Measurements from ENCODE around the gene NRL. TPM values are rescaled to one million over a fixed set of nuclear protein-coding genes. Genes with fewer than 3 reads are reported as not detected.

NRL gene
- total and polyA plus RNA-seq, 9 of the 15 experiments (the other 6 are each of a cell fraction or from before 2014, with no cell fraction given), result 0.07 to 2.7 (median 1.4) TPM; not detected in 1

DNA sequence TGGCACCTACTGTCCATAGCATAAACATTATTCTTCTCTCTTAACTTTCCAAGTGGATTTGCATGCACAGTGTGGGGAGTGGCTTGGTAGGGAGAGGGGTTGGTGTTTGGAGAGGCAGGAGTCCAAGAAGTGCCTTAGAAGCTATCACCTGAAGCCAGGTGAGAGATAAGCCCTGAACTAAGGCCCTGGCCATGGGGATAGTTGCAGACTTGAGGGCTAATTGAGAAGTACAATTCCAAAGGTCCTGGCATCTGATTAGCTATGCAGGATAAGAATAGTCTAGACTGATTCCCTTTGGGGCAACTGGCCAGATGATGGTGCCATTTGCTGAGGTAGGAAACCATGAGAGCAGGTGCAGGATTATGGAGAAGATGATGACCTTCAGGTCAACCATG lies 22.6 kb downstream of the NRL start:
- 0 out of 2 replicates have a peak, but pooled peaks cover 2% of the 10 kb centered on the region for H4K20me1 ChIP-seq (replicated peaks; ENCODE audit: control insufficient read depth, insufficient read depth, low read length)
- DNase-seq (ENCODE audit: extremely low read depth in 1 of 4, low spot score in 3 of 4) (no peak), ATAC-seq (no peak), FAIRE-seq (no peak)
- TF ChIP-seq ZNF76 (CRISPR knock-in tag; IDR thresholded peaks at IDR 0.05; ENCODE audit: borderline replicate concordance) (no peak), RBM39 (optimal IDR thresholded peaks at IDR 0.05; ENCODE audit: low read depth, low read length) (no peak), NEUROD1 (IDR thresholded peaks at IDR 0.05; ENCODE audit: borderline replicate concordance, low read depth, low read length, partially characterized antibody) (no peak), CXXC5 (CRISPR knock-in tag; IDR thresholded peaks at IDR 0.05) (no peak)
- TF ChIP-seq, protein P1, sequence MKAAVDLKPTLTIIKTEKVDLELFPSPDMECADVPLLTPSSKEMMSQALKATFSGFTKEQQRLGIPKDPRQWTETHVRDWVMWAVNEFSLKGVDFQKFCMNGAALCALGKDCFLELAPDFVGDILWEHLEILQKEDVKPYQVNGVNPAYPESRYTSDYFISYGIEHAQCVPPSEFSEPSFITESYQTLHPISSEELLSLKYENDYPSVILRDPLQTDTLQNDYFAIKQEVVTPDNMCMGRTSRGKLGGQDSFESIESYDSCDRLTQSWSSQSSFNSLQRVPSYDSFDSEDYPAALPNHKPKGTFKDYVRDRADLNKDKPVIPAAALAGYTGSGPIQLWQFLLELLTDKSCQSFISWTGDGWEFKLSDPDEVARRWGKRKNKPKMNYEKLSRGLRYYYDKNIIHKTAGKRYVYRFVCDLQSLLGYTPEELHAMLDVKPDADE (conservative IDR thresholded peaks at IDR 0.05; ENCODE audit: control insufficient read depth, low read depth, low read length), result no peak
- in situ Hi-C loops (cut with MboI), result loop anchor here (5.0 kb wide), 1 partner anchor 35 kb away; no protein-coding TSS in a partner anchor
- H3K4me3 ChIP-seq, result no peak overlapping the region
- no peaks in the 10 kb centered on the region for H3K27me3 ChIP-seq (ENCODE audit: control insufficient read depth in 2 of 2, insufficient read depth in 2 of 2, low read length in 2 of 2)
- H3K4me1 ChIP-seq (replicated peaks in 1 of 2; ENCODE audit: control insufficient read depth in 2 of 2, insufficient read depth in 2 of 2, low read length in 2 of 2), result peaks cover 20 to 22% of the 10 kb centered on the region in 2 experiments; a peak in 4 of 5 replicates
- CTCF ChIA-PET (ENCODE audit: low intra/inter-chr PET ratio), result no interaction called here
- intact Hi-C loops (cut with micrococcal nuclease), result loop anchor here (10.0 kb wide), 2 partner anchors 53 to 77 kb away; partner anchors contain the start of genes EMC9, PSME2 and RNF31
- no peaks in the 10 kb centered on the region for H3K9me1 ChIP-seq (ENCODE audit: control insufficient read depth, insufficient read depth, low read length)
- no peak overlapping the region for H3K9ac ChIP-seq (ENCODE audit: insufficient read depth in 1 of 2, low read depth in 2 of 2, low read length in 2 of 2)
- H2AFZ ChIP-seq (ENCODE audit: low read depth, low read length), result no peak overlapping the region
- H3K9me3 ChIP-seq (replicated peaks; ENCODE audit: control insufficient read depth, insufficient read depth, low read depth, low read length), result no peaks in the 10 kb centered on the region
- no TSS peak for BruUV-seq (replicated peaks)
- no peak overlapping the region for H3K27ac ChIP-seq (ENCODE audit: extremely low read depth, low read depth, low read length)
- no peak overlapping the region for H3K4me2 ChIP-seq (ENCODE audit: insufficient read depth, low read length)
- POLR2A ChIA-PET, result interaction anchor here (2.1 to 5.8 kb wide), 3 partner anchors 11 to 69 kb away, joined by 6 to 40 read pairs (median 7); partner anchors contain the start of gene IRF9
- H3K79me2 ChIP-seq (ENCODE audit: control insufficient read depth, insufficient read depth, low read length), result peaks cover 29% of the 10 kb centered on the region
- H3K36me3 ChIP-seq (ENCODE audit: control insufficient read depth, insufficient read depth, low read length), result peaks cover 11% of the 10 kb centered on the region; the same call in 2 of the 3 replicates
